AG04450 (cell line): ENCODE data around the gene BAHCC1. TPM values are rescaled to one million over a fixed set of nuclear protein-coding genes. Genes with fewer than 3 reads are reported as not detected.

ENCODE experiments used
- CTCF ChIA-PET: fragments of 300-600, 350-600 bp; formaldehyde crosslinking; extraction: SDS; loops from one replicate; lab custom pipeline; 2022; ENCODE audit warnings: antibody characterized with exemption, inconsistent platforms; lab: Charles Lee
- POLR2A ChIA-PET: fragments of 350-600 bp; formaldehyde crosslinking; extraction: SDS; loops from one replicate; lab custom pipeline; 2021; ENCODE audit warnings: antibody characterized with exemption, inconsistent platforms; lab: Yijun Ruan, JAX
- DNase-seq: peaks from one replicate; pipeline ENCODE4 v3.0.0-alpha.2; 2011; ENCODE audit warnings: low read depth, low spot score
- H3K27ac ChIP-seq: one replicate; pipeline ENCODE4 v1.5.1; 2012; ENCODE audit warnings: low read depth, low read length, control low read depth
- H3K27me3 ChIP-seq: one replicate; pipeline ENCODE4 v1.6.0; 2012; ENCODE audit warnings: low read length; ENCODE audit not compliant: control insufficient read depth, insufficient read depth
- H3K4me3 ChIP-seq: 2 replicates; pipeline ENCODE4 v1.5.1; 2011; ENCODE audit warnings: mild to moderate bottlenecking, low read depth, low read length, control low read depth
- H3K9me3 ChIP-seq: 2 replicates; pipeline ENCODE4 v1.5.1; 2012; ENCODE audit warnings: low read length; ENCODE audit not compliant: control insufficient read depth, insufficient read depth
- polyA plus RNA-seq: library from polyadenylated mRNA; depleted of rRNA; stranded (reverse); fragments of >200 nt; gene quantifications from 2 replicates; pipeline ENCODE4 v1.2.3, GENCODE V29; 2011
- TF ChIP-seq, protein P1 (sequence below): IDR thresholded peaks from 2 replicates; pipeline ENCODE4 v1.5.1; 2011; ENCODE audit warnings: low read depth, low read length, control low read depth, inconsistent platforms

The BAHCC1 gene
- polyA plus RNA-seq, 1 experiment: 1.3 TPM

GRCh38 chr17:81469266-81469665, 74.0 kb downstream of the BAHCC1 start:
- no peak for DNase-seq
- Histone ChIP-seq H3K9me3 (peaks cover 10% of the 10 kb centered on the region; the same call in 1 of the 2 replicates), H3K27ac (no peak overlapping the region), H3K27me3 (no peaks in the 10 kb centered on the region), H3K4me3 (no peak overlapping the region)
- TF ChIP-seq, protein P1, sequence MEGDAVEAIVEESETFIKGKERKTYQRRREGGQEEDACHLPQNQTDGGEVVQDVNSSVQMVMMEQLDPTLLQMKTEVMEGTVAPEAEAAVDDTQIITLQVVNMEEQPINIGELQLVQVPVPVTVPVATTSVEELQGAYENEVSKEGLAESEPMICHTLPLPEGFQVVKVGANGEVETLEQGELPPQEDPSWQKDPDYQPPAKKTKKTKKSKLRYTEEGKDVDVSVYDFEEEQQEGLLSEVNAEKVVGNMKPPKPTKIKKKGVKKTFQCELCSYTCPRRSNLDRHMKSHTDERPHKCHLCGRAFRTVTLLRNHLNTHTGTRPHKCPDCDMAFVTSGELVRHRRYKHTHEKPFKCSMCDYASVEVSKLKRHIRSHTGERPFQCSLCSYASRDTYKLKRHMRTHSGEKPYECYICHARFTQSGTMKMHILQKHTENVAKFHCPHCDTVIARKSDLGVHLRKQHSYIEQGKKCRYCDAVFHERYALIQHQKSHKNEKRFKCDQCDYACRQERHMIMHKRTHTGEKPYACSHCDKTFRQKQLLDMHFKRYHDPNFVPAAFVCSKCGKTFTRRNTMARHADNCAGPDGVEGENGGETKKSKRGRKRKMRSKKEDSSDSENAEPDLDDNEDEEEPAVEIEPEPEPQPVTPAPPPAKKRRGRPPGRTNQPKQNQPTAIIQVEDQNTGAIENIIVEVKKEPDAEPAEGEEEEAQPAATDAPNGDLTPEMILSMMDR: no peak
- ChIA-PET POLR2A (no interaction called here), CTCF (no interaction called here)

GRCh38 chr17:81470270-81470943, 75.2 kb downstream of the BAHCC1 start:
- TF ChIP-seq, protein P1: no peak
- CTCF ChIA-PET: no interaction called here
- H3K27me3 ChIP-seq: no peaks in the 10 kb centered on the region
- peaks cover 10% of the 10 kb centered on the region; the same call in 1 of the 2 replicates for H3K9me3 ChIP-seq
- POLR2A ChIA-PET: no interaction called here
- no peak overlapping the region for H3K27ac ChIP-seq
- no peak overlapping the region for H3K4me3 ChIP-seq
- DNase-seq: no peak

DNA sequence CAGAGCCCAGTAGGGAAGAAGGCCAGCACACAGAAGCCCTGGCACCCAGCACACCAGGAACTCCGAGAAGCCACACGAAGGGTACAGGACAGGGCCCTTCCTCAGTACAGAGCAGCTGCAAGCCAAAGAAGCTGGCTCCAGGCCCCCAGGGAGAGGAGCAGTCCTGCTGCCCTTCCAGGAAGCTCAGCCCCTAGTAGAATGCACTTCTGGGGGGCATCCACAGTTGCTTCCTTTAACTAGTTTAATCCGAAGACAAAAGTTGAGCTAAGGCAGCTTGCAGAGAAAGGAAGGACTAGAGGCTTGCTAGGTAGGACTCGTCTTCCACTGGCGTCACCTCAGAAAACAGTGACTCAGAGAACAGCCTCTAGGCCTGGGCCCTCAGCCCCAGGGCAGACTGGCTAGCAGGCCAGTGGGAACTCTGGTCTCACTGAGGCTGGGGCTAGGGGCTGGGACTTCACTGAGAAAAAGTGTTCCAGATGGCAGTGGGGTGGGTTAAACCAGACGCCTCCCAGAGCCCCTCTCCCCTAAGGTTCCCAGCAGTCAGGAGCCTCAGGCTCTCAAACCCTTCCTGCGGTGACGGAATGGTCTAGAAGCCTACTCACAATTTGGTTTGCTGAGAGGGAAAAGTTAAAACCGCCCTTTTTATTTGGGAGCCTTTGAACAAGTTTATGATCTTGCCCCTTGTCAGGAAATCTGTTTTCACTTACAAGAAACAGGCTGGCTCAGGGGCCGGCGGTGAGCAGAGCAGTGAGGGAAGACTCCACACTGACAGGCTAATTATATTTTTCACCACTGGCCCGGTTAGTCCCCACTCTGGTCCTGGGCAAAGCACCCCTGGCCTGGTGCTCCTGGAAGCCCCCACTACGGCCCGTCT, 75.9 kb downstream of the BAHCC1 start:
- TF ChIP-seq, protein P1: no peak
- Histone ChIP-seq H3K27ac (no peak overlapping the region), H3K4me3 (no peak overlapping the region), H3K27me3 (no peaks in the 10 kb centered on the region), H3K9me3 (peaks cover 10% of the 10 kb centered on the region; the same call in 1 of the 2 replicates)
- ChIA-PET CTCF (no interaction called here), POLR2A (no interaction called here)
- no peak for DNase-seq

DNA sequence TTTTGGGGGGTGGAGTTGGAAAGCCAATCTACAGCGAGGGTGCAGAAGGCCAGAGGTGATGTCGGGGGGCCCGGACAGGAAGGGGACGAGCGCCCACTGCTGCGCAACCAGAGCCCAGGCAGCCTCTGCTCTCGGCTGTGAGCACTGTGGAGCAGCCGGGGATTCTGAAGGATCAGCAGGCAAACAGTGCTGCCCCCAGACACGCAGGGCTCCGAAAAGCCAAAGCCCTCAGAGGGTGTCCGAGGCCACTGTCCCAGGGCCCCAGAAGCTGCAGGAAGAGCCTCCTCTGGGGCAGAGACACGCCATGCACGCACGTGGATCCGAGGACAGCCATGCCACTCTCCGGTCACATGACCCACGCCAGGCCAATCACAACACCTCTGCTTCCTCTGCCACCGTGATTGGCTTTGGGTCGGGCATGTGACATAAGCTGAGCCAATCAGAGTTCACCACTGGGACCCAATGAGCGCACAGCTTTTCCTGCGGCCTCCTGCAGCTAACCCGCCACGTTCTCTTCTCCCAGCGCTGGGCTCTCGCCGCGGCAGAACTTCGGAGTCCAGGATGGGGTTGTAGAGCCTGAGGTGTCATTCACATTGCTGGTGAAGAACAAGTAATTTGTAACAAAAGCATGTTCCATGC, 76.7 kb downstream of the BAHCC1 start:
- TF ChIP-seq, protein P1: no peak
- ChIA-PET CTCF (interaction anchor here (0.6 to 1.6 kb wide), 2 partner anchors 13 to 180 kb away, joined by 4 read pairs; no protein-coding TSS in a partner anchor), POLR2A (no interaction called here)
- Histone ChIP-seq H3K27ac (no peak overlapping the region), H3K4me3 (no peak overlapping the region), H3K9me3 (peaks cover 13% of the 10 kb centered on the region), H3K27me3 (no peaks in the 10 kb centered on the region)
- no peak for DNase-seq
